Fibroblast of lung (primary cell): ENCODE results near the gene IAPP. TPM values are rescaled to one million over a fixed set of nuclear protein-coding genes. Genes with fewer than 3 reads are reported as not detected.
A peak's percentile ranks its signal among the peaks of the same experiment; 100 is the strongest.
"Not testable (repeated sequence)": the region's sequence is repeated elsewhere in the genome, so short reads cannot be mapped to it uniquely, and the experiment has no call there.

Source experiments
- DNase-seq, 2 donors: peaks; one replicate each; pipeline versions ENCODE4 v3.0.0 to v3.0.0-alpha.2; 2010; ENCODE audit warnings: low read depth in 2 of 2
- H2AFZ ChIP-seq: 2 replicates; pipeline ENCODE4 v1.5.1; 2012; ENCODE audit warnings: low read length, control low read depth, inconsistent platforms
- H3K27ac ChIP-seq: 2 replicates; pipeline ENCODE4 v1.5.1; 2011; ENCODE audit warnings: low read length, control low read depth; ENCODE audit not compliant: insufficient read depth
- H3K27me3 ChIP-seq: 2 replicates; pipeline ENCODE4 v1.5.1; 2011; ENCODE audit warnings: mild to moderate bottlenecking, low read length; ENCODE audit not compliant: control insufficient read depth, insufficient read depth
- H3K36me3 ChIP-seq: 2 replicates; pipeline ENCODE4 v1.5.1; 2011; ENCODE audit warnings: low read length; ENCODE audit not compliant: control insufficient read depth, insufficient read depth
- H3K4me1 ChIP-seq: 2 replicates; pipeline ENCODE4 v1.5.1; 2011; ENCODE audit warnings: low read length; ENCODE audit not compliant: control insufficient read depth, insufficient read depth; ENCODE audit errors: extremely low read depth
- H3K4me2 ChIP-seq: 2 replicates; pipeline ENCODE4 v1.5.1; 2011; ENCODE audit warnings: low read length, control low read depth; ENCODE audit not compliant: insufficient read depth; ENCODE audit errors: extremely low read depth
- H3K4me3 ChIP-seq, 4 experiments: fragments of 200-600 bp in 1 of 4; sonication (generic) in 1 of 4; replicated peaks in 1 of 4; 2 replicates each; pipeline ENCODE4 v1.5.1; 2011 to 2016; ENCODE audit warnings: low read length in 4 of 4, low read depth in 3 of 4, mild to moderate bottlenecking in 3 of 4, control low read depth in 2 of 4, inconsistent platforms in 1 of 4, mixed read lengths in 1 of 4; ENCODE audit not compliant: insufficient read depth in 1 of 4; ENCODE audit errors: control extremely low read depth in 1 of 4
- H3K79me2 ChIP-seq: 2 replicates; pipeline ENCODE4 v1.5.1; 2012; ENCODE audit warnings: mild to moderate bottlenecking, low read length, inconsistent platforms; ENCODE audit not compliant: control insufficient read depth, insufficient read depth
- H3K9ac ChIP-seq: 2 replicates; pipeline ENCODE4 v1.5.1; 2011; ENCODE audit warnings: mild to moderate bottlenecking, low read length, control low read depth; ENCODE audit not compliant: insufficient read depth
- H3K9me3 ChIP-seq: 2 replicates; pipeline ENCODE4 v1.5.1; 2012; ENCODE audit warnings: low read depth, low read length; ENCODE audit not compliant: control insufficient read depth, insufficient read depth
- H4K20me1 ChIP-seq: 2 replicates; pipeline ENCODE4 v1.5.1; 2011; ENCODE audit warnings: low read length; ENCODE audit not compliant: control insufficient read depth, insufficient read depth; ENCODE audit errors: extremely low read depth
- EZH2 ChIP-seq: IDR thresholded peaks from 2 replicates; pipeline ENCODE4 v1.5.1; 2012; ENCODE audit warnings: low read length, control low read depth, mild to moderate bottlenecking; ENCODE audit errors: missing control alignments
- polyA plus RNA-seq, 2 donors: library from polyadenylated mRNA; depleted of rRNA in 1 of 2; stranded (reverse) in 1 of 2; unstranded in 1 of 2; fragments of >200 nt; gene quantifications; 2 replicates each; pipeline ENCODE4 v1.2.1, GENCODE V29; 2011 to 2012; ENCODE audit warnings: missing spikeins in 1 of 2
- total RNA-seq: library from RNA; depleted of rRNA; stranded (reverse); fragments of >200 nt; gene quantifications from 2 replicates; pipeline ENCODE4 v1.2.1, GENCODE V29; 2014
- TF ChIP-seq, protein P1 (sequence below), 2 donors: IDR thresholded peaks in 1 of 2; conservative IDR thresholded peaks in 1 of 2; 1 replicate in 1 of 2; 2 replicates in 1 of 2; pipeline ENCODE4 v1.5.1; 2011 to 2012; ENCODE audit warnings: low read length in 2 of 2, control low read depth in 1 of 2, inconsistent platforms in 1 of 2, low read depth in 1 of 2, mild to moderate bottlenecking in 1 of 2

Gene IAPP
- total and polyA plus RNA-seq, 2 donors (not counting 1 experiment from before 2014, with no cell fraction given): not detected

DNA sequence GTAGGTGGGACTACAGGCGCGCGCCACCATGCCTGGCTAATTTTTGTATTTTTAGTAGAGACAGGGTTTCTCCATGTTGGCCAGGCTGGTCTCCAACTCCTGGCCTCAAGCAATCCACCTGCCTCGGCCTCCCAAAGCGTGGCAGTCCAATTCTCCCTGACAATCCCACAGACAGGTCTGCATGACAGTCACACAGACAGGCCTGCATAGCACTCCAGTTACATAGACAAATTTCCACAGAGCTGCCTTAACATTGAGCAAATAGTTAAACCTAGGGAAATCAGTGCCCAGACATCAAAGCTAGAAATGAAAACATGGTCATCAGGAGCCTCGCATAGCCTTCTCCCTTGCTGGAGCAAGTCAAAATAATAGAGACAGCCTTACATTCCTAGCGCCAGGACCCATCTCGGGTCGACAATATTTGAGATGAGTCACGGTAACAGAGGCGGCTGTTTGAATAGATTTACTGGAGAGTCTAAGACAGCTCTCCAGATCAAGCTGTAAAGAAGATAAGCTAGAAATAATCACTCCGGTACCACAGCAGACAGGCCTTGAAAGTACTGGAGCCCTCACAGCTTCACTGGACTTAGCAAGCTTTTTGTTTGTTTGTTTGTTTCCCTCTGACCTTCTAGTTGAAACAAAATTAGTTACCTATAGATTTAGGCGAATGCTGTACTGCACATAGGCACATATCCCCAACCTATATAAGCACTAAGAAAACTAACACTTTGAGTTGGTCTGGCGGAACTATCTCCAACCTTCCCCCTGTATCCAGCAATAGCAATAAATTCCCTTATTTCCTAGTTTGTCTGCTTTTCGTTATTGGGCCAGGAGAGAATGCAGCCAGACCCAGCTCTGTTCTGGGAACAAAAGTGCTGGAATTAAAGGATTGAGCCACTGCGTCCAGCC lies 40.9 kb downstream of the IAPP start:
- H3K9ac ChIP-seq: no peak overlapping the region
- no peaks in the 10 kb centered on the region for H4K20me1 ChIP-seq
- H3K4me2 ChIP-seq: no peak overlapping the region
- no peaks in the 10 kb centered on the region for H3K4me1 ChIP-seq
- DNase-seq: peak in 1 of 2 donors; percentile 39
- H3K79me2 ChIP-seq: no peaks in the 10 kb centered on the region
- TF ChIP-seq EZH2: no peak
- TF ChIP-seq, protein P1, sequence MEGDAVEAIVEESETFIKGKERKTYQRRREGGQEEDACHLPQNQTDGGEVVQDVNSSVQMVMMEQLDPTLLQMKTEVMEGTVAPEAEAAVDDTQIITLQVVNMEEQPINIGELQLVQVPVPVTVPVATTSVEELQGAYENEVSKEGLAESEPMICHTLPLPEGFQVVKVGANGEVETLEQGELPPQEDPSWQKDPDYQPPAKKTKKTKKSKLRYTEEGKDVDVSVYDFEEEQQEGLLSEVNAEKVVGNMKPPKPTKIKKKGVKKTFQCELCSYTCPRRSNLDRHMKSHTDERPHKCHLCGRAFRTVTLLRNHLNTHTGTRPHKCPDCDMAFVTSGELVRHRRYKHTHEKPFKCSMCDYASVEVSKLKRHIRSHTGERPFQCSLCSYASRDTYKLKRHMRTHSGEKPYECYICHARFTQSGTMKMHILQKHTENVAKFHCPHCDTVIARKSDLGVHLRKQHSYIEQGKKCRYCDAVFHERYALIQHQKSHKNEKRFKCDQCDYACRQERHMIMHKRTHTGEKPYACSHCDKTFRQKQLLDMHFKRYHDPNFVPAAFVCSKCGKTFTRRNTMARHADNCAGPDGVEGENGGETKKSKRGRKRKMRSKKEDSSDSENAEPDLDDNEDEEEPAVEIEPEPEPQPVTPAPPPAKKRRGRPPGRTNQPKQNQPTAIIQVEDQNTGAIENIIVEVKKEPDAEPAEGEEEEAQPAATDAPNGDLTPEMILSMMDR (conservative IDR thresholded peaks at IDR 0.05 in 1 of 2, IDR thresholded peaks at IDR 0.05 in 1 of 2; ENCODE audit: low read depth in 1 of 2, low read length in 2 of 2): no peak
- no peaks in the 10 kb centered on the region for H3K27me3 ChIP-seq
- H3K9me3 ChIP-seq: no peaks in the 10 kb centered on the region
- no peak overlapping the region for H3K4me3 ChIP-seq
- H3K36me3 ChIP-seq: no peaks in the 10 kb centered on the region
- no peak overlapping the region for H3K27ac ChIP-seq
- H2AFZ ChIP-seq: no peak overlapping the region

DNA sequence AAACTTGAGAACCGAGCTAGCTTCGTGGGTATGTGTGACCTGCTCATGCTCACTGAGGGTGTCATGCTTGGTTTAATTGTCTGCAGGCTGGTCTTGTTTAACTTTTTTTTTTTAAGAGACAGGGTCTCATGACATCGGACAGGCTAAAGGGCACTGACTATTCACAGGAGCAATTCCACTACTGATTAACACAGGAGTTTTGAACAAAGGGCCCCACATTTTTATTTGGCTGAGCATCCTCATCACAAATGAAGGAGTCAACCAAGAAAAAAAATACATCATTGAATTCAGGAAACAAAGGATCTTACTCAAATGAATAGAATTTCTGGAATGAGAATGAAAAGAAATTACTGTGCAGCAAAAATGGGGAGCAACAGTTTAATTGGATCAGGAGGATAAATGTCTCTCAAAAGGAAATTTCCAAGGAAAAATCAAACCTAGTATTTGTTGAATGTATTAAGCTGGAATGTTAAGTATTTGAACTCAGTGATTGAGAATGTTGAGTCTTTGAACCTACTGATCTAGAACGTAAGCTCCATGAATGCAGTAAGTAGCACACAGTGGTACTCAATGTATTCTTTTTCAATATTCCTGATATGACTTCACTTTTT lies 43.9 kb downstream of the IAPP start:
- Histone ChIP-seq H3K9ac (no peak overlapping the region), H3K4me2 (no peak overlapping the region), H3K9me3 (no peaks in the 10 kb centered on the region), H3K36me3 (no peaks in the 10 kb centered on the region), H3K79me2 (no peaks in the 10 kb centered on the region), H4K20me1 (no peaks in the 10 kb centered on the region), H2AFZ (no peak overlapping the region), H3K27ac (no peak overlapping the region), H3K4me3 (no peak overlapping the region), H3K4me1 (no peaks in the 10 kb centered on the region), H3K27me3 (no peaks in the 10 kb centered on the region)
- TF ChIP-seq EZH2: no peak
- TF ChIP-seq, protein P1 (conservative IDR thresholded peaks at IDR 0.05 in 1 of 2, IDR thresholded peaks at IDR 0.05 in 1 of 2; ENCODE audit: low read depth in 1 of 2, low read length in 2 of 2): no peak
- peak; percentile 2 to 62 for DNase-seq

DNA sequence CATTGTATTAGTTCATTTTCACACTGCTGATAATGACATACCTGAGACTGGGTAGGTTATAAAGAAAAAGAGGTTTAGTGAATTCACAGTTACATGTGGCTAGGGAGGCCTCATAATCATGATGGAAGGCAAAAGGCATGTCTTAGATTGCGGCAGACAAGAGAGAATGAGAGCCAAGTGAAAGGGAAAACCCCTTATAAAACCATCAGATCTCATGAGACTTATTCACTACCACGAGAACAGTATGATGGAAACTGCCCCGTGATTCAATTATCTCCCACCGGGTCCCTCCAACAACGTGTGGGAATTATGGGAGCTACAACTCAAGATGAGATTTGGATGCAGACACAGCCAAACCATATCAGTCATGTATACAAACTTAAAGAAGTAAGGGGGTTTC lies 45.7 kb downstream of the IAPP start:
- H3K27me3 ChIP-seq, H3K36me3 ChIP-seq, H3K9ac ChIP-seq, DNase-seq, H2AFZ ChIP-seq, H3K4me3 ChIP-seq, H4K20me1 ChIP-seq, H3K9me3 ChIP-seq, H3K4me2 ChIP-seq, H3K4me1 ChIP-seq, H3K27ac ChIP-seq, H3K79me2 ChIP-seq: not testable (repeated sequence)

DNA sequence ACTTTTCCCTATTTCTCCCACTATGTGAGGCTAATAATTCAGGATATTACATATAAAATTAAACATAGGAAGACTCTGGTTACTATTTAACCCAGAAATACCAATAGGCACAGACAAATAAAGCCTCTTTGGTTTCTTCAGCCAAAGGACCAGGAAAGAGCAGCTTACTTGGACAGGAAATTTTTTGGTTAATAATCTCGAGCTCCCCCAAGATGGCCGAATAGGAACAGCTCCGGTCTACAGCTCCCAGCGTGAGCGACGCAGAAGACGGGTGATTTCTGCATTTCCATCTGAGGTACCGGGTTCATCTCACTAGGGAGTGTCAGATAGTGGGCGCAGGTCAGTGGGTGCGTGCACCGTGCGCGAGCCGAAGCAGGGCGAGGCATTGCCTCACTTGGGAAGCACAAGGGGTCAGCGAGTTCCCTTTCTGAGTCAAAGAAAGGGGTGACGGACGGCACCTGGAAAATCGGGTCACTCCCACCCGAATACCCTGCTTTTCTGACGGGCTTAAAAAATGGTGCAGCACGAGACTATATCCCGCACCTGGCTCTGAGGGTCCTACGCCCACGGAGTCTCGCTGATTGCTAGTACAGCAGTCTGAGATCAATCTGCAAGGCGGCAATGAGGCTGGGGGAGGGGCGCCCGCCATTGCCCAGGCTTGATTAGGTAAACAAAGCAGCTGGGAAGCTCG lies 46.5 kb downstream of the IAPP start:
- not testable (repeated sequence) for H4K20me1 ChIP-seq, H3K36me3 ChIP-seq, H3K4me3 ChIP-seq, H3K4me2 ChIP-seq, H3K27me3 ChIP-seq, DNase-seq, H3K4me1 ChIP-seq, H3K9me3 ChIP-seq, H3K79me2 ChIP-seq, H3K27ac ChIP-seq, H2AFZ ChIP-seq, H3K9ac ChIP-seq
